Measurements from ENCODE around the gene ACTN4. TPM values are rescaled to one million over a fixed set of nuclear protein-coding genes. Genes with fewer than 3 reads are reported as not detected.
A peak's percentile ranks its signal among the peaks of the same experiment; 100 is the strongest.
"Not testable (repeated sequence)": the region's sequence is repeated elsewhere in the genome, so short reads cannot be mapped to it uniquely, and the experiment has no call there.

Gene ACTN4
- polyA plus RNA-seq, 1 donor = 251 TPM

DNA sequence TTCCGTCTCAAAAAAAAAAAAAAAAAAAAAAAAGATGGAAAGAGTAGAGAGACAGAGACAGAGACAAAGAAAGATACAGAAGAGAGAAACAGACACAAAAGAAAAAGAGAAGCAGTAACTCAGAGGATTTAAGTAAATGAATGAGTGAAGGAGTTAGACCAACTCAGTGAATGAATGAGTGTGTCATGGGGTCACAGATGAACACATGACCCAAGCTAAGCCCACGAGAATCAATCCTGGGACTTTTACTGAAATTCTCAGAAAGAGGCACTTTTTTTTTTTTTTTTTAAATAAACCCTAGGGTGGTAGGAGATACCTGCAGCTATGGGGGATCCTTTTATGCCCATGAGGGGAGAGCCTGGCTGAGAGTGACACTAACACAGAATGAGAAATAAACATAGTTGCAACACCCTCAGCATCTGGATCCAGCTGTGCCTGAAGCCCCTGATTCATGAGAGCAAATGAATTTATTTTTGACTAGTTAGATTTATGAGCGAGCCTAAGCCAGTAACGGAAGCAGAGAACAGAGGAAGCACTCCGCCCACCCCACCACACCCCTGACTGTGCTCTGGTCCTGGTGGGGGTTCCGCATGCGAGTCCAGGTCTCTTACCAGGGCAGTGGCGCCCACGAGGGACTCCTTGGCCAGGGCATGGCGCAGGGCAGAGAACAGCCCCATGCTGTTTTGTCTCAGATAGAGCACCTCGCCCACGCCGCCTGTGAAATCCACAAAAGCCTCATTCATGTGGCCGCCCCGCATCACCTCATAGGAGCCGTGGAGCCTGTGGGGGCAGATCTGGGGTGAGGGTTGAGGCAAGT lies 92.2 kb downstream of the ACTN4 start:
- no peak for DNase-seq

DNA sequence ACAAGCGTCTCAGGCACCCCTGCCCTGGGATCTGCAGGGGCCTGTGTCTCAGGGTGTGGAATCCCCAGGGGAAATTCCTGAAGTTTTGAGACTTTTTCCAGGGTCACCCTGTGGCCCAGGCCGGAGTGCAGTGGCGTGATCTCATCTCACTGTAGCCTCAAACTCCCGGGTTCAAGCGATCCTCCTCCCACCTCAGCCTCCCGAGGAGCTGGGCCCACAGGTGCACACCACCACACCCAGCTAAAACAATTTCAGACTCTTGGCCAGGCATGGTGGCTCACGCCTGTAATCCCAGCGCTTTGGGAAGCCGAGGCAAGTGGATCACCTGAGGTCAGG lies 92.8 kb downstream of the ACTN4 start:
- no peak for DNase-seq

DNA sequence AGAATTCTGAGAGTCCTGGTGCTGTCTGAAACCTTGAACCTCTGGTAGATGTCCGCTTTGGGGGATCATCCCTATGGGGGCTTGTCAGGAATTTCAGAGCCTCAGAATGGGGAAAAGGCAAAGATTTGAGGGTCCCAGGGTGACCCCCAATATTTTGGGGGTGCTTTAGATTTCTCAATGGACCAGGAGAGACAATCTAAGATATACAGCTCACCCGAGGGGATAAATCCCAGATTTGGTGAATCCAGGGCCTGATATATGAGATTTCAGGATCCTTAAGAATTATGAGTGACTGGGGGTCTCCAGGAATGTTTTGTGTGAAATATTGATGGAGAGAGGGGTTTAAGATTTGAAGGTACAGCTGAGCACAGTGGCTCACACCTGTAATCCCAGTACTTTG lies 93.5 kb downstream of the ACTN4 start:
- DNase-seq = no peak

DNA sequence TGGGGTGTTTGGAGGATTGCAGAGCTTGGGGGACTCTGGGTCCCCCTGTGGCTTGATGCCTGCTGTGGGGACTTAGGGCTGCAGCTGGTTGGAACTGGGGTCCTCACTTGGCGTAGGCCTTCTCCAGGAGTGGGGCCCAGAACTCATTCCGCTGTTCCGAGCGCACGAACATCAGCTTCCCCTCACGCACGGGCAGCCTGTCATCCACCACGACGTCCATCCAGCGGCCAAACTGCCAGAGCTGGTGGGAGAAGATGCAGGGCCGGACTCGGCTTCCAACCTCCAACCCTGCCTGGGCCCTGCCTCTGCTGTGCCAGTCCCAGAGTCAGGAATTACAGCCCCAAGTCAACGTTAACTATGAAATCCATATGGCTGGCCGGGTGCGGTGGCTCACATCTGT lies 94.2 kb downstream of the ACTN4 start:
- no peak for DNase-seq

DNA sequence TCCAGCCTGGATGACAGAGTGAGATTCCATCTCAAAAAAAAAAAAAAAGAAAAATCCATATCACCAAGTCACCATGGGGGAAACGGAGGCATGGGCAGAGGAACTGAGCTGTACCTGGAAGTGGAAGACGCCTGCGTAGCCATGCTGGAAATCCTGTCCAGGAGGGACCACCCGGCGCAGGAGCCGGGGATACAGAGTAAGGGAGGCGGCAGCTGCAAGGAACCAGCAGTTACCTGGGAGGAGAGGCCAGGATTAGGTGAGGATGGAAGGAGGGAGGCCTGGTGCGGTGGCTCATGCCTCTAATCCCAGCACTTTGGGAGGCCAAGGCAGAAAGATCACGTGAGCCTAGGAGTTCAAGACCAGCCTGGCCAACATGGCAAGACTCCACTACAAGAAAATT lies 94.8 kb downstream of the ACTN4 start:
- DNase-seq = no peak

DNA sequence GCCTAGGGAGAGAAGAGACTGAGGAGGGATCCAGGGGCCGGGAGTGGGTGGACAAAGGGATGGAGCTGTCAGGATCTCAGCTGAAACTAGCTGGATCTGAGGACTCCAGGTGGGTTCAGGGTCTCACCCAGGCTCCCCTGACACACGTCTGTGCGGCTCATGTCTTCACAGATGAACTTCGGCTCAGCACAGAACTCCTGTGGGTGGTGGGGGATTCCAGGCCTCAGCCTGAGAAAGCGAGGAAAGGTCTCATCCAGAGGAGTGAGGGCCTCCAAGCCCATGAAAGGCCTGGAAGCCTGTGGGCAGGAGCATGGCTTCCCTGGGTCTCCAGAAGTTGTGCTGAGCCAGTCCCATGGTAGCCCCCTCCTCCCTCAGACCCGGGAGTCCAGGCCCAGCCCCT lies 95.5 kb downstream of the ACTN4 start:
- DNase-seq = no peak

DNA sequence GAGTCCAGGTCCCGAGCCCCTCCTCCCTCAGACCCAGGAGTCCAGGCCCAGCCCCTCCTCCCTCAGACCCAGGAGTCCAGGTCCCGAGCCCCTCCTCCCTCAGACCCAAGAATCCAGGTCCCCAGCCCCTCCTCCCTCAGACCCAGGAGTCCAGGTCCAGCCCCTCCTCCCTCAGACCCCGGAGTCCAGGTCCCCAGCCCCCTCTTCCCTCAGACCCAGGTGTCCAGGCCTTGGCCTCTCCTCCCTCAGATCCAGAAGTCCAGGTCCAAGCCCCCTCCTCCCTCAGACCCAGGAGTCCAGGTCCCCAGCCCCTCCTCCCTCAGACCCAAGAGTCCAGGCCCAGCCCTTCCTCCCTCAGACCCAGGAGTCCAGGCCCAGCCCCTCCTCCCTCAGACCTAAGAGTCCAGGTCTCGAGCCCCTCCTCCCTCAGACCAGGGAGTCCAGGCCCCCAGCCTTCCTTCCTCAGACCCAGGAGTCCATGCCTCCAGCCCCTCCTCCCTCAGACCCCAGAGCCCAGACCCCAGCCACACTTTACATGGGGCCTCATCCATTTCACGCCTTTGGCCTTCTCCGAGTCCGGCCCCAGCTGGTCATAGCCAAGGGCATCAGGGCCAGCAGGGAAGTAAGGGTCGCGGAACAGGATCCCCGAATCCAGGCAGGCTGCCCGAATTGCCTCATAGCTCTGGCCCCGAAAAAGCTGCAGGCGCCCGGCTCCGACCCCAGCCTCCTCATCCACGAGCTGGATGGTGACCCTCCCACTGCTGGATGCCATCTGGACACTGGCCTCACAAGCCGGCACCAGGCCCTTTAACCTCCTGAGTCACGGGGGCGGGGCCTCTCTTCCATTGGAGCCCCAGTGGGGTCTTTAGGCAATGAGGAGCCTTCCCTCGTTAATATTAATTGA lies 96.2 kb downstream of the ACTN4 start:
- DNase-seq = no peak

DNA sequence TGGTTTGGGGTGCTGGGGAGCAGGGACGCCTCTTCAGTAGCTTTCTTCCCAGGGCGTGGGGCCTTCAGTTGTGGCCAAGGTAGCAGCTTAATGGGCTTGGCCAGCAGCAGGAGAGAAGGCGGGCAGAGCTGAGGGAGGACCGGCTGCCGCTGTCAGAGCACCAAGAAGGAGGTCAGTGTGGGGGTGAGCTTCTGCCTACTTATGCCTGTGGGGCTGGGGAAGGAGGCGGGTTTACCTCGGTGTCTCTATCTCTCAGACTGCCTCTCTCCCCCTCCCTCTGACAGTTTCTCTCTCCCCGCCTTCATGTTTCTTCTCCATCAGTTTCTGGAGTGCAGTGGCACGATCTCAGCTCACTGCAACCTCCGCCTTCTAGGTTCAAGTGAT lies 96.8 kb downstream of the ACTN4 start, which contains the start of gene CAPN12:
TSS of gene CAPN12 (minus strand) at position 177 of the 384 bp plus-strand sequence. CDS start 309 bp downstream, outside the sequence.
- DNase-seq = no peak

DNA sequence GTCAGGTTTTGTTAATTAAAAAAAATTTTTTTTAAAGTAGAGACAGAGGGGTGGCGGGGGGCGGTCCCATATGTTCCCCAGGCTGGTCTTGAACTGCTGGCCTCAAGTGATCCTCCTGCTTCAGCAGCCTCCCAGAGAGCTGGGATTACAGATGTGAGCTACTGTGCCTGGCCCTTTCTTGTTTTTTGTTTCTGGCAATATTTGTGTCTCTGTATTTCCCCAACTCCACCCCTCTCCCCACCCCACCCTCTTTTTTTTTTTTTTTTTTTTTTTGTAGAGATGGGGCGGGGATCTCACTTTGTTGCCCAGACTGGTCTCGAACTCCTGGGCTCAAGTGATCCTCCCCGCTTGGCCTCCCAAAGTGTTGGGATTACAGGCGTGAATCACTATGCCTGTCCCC lies 97.4 kb downstream of the ACTN4 start:
- DNase-seq = no peak

DNA sequence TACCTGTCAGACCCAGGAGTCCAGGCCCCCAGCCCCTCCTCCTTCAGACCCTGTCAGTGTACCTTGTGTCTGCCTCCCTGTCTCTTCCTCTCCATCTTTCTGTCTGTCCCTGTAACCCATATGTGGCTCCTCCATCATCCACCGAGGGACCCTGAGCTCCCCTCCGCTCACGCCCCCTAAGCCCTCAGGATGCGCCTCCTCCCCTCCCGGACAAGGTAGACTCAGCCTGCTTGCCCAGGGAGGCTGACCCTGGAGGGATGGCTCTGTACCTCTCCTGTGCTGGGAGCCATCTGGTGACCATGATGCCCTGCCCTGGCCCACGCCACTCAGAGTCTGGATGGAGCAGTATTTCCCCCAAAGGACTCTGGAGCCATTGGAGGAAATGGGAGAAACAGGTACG lies 97.9 kb downstream of the ACTN4 start:
- DNase-seq = no peak

DNA sequence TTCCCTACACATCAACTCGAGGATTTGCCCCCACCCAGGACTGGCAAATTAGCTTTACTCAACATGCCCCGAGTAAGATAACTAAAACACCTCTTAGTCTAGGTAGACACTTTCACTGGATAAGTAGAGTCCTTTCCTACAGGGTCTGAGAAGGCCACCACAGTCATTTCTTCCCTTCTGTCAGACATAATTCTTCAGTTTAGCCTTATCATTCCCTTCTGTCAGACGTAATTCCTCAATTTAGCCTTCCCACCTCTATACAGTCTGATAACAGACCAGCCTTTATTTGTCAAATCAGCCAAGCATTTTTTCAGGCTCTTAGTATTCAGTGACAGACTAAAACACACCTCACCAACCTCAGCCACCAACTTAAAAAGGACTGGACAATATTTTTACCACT lies 106.3 kb downstream of the ACTN4 start:
- DNase-seq = not testable (repeated sequence)

DNA sequence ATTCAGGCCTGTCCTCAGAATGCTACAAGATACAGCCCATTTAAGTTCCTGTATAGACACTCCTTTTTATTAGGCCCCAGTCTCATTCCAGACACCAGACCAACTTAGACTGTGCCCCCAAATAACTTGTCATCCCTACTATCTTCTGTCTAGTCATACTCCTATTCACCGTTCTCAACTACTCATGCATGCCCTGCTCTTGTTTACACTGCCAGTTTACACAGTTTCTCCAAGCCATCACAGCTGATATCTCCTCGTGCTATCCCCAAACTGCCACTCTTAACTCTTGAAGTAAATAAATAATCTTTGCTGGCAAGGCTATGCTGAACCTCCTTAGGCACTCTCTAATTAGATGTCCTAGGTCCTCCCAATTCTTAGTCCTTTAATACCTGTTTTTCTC lies 106.7 kb downstream of the ACTN4 start:
- DNase-seq = not testable (repeated sequence)

DNA sequence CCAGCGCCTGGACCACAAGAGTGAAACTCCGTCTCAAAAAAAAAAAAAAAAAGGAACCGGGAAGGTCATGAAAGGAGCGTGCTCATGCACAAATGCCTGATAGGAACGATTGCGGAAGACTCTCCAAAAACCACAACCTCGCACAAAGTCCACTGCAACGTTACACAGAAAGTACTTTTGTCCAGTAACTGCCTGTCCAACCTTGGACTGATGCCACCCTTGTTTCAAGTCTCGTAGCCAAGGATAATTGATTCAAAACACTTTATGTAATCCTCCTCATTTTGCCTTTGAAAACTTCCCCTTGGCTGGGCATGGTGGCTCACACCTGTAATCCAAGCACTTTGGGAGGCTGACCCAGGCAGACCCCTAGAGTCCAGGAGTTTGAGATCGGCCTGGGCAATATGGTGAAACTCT lies 112.1 kb downstream of the ACTN4 start:
- no peak for DNase-seq

DNA sequence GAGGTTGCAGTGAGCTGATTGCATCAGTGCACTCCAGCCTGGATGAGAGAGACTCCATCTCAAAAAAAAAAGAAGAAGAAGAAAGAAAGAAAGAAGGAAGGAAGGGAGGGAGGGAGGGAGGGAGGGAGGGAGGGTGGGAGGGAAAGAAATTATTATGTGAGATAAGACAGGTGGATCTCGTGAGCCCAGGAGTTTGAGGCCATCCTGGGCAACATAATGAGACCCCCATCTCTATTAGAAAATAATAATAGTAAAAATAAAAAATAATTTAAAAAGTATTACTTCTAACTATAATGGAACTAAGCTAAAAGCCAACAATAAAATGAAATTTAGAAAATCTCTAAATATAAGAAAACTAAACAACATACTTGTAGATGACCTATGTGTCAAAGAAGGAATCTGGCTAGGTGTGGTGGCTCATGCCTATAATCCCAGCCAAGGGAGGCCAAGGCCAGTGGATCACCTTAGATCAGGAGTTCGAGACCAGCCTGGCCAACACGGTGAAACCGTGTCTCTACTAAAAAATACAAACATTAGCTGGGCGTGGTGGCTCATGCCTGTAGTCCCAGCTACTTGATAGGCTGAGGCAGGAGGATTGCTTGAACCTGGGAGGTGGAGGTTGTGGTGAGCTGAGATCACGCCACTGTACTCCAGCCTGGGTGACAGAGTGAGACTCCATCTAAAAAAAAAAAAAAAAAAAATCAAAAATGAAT lies 113.5 kb downstream of the ACTN4 start:
- DNase-seq = not testable (repeated sequence)

DNA sequence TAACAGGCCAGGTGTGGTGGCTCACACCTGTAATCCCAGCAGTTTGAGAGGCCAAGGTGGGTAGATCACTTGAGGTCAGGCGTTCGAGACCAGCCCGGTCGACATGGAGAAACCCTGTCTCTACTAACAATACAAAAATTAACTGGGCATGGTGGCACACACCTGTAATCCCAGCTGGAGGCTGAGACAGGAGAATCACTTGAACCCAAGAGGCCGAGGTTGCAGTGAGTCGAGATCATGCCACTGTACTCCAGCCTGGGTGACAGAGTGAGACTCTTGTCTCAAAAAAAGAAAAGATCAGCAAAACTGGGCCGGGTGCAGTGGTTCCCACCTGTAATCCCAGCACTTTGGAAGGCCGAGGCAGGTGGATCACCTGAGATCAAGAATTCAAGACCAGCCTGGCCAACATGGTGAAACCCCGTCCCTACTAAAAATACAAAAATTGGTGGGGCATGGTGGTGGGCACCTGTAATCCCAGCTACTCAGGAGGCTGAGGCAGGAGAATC lies 114.5 kb downstream of the ACTN4 start:
- not testable (repeated sequence) for DNase-seq

DNA sequence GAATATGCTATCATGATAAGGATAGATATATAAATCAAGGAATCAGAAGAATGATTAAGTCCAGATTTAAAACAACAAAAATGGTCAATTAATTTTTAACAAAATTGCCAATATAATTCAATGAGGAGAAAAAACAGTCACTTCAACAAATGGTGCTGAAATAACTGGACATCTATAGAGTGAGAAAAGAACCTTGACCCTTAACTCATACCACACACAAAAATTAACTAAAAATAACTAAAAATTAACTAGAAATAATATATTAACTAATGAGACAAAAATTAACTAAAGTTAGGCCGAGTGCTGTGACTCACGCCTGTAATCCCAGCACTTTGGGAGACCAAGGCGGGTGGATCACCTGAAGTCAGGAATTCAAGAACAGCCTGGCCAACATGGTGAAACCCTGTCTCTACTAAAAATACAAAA lies 116.4 kb downstream of the ACTN4 start:
- DNase-seq = no peak

DNA sequence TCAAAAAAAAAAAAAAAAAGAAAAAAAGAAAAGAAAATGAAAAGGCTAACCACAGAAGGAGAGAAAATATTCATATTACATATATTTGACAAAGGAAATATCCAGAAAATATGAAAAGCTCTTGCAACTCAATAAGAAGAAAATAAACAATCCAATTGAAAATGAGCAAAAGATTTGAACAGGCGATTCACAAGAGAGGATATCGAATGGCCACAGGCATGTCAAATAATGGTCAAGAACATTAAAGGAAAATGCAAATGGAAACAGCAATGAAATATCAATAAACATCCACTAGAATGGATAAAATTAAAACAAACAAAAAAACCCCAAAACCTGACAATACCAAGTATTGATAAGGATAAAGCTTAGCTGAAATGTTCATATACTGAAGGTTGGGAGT lies 117.8 kb downstream of the ACTN4 start:
- no peak for DNase-seq

DNA sequence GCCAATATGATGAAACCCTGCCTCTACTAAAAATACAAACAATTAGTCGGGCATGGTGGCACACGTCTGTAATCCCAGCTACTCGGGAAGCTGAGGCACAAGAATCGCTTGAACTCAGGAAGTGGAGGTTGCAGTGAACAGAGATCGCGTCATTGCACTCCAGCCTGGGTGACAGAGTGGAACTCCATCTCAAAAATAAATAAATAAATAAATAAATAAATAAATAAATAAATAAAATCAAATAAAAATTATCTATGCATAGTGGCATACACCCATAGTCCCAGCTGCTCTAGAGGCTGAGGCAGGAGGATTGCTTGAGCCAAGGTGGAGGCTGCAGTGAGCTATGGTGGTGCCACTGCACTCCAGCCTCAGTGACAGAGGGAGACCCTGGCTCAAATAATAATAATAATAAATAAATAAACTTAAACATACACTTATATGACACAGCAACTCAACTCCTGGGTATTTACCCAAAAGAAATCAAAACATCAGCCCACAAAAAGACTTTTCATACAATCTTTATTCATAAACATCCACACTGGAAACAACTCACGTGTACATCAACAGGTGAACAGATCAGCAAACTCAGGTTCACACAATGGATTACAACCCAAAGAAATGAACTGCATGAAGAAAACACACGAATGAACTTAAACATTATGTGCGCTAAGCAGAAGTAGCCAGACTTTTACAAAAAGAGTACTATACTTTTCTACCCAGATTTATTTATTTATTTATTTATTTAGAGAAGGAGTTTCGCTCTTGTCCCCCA lies 119.0 kb downstream of the ACTN4 start:
- no peak for DNase-seq

DNA sequence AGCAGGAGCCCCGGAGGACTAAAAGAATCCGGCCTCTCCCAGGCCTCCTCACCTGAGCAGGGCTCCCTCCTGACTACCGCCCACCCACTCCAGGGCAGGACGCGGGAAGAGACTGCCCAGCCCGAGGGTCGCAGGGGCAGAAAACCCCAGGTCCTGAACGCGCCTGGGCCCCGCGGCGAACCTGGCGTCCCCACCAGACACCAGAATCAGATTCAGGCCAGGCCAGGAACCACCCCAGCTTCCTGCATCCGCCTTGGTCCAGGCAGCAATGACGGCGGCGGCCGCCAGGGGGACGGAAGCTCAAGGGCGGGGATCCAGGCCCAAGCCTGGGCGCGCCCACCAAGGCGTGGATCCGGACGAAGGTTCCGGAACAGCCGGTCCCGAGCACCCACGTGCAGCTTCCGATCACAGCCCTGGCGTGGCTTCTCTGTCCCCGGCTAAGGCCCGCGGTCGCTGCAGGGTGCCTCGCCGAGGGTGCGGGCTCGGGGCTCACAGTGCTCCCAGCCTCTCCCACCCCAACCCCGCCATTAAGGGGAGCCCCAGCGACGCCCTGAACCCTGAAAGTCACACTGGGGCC lies 122.3 kb downstream of the ACTN4 start:
- peak; percentile 89 for DNase-seq

DNA sequence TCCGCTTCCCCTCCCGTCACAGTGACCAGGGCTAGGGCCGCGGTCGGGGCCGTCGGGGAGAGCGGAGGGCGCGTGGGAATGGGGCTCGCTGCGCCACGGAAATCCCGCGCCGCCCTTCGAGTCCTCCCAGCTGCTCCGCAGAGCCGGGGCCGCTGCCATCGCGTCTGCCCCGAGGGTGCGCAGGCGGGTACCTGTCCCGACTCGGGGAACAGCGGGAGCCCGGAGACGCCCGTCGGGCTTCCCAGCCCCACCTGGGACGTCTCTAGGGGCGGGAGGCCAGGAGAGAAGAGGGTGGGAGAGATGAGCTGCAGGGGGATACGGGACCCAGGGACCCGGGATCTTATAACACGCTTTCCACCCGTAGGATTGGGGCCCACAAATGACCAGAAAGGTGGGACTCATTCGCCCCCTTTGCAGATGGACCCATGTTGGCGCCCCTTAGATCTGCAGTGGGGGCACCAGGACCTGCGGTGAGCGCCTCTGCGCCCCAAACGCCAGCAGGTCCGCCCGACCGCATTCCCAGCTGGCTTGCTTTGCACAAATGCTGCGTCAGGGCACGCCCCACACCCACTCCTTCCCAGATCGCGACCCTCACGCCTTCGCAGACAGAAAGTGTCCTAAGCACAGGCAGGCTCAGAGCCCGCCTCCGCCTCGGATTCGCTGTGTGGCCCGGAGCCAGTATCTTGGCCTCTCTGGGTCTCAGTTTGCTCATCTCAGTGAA lies 122.9 kb downstream of the ACTN4 start:
- DNase-seq = not testable (repeated sequence)

DNA sequence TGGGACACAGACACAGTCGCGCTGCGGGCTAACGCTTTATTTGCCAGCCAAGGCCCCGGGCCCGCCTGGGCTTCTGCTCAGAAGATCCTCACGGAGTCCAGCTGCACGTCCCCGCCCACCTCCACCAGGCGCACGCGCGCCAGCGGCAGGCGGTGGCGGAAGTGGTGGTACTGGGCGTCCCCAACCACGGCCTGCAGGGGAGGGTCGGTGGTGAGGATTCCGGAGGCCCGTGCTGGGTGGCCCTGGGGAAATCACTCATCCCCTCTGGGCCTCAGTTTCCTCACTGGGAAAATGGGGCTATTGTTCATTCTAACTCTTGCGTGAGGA lies 123.5 kb downstream of the ACTN4 start:
- not testable (repeated sequence) for DNase-seq

Measured in hindlimb muscle (tissue), 1 donor.